Measurements from ENCODE around the gene FARP1.
"Not testable (repeated sequence)": the region's sequence is repeated elsewhere in the genome, so short reads cannot be mapped to it uniquely, and the experiment has no call there.

FARP1 gene

GRCh38 chr13:98225036-98225940 is 82.4 kb downstream of the FARP1 start:
- DNase-seq (ENCODE audit: insufficient read length, low spot score), result no peak
- FAIRE-seq, result no peak

GRCh38 chr13:98226496-98226895 is 83.6 kb downstream of the FARP1 start:
- no peak for TF ChIP-seq POLR2A (IDR thresholded peaks at IDR 0.05; ENCODE audit: low read depth, low read length)
- no peak for FAIRE-seq
- no peak for DNase-seq (ENCODE audit: insufficient read length, low spot score)

More at GRCh38 chr13:98225036-98225940, 82.4 kb downstream of the FARP1 start:
- TF ChIP-seq POLR2A (IDR thresholded peaks at IDR 0.05; ENCODE audit: low read depth, low read length), result no peak

- FAIRE-seq, result peak; percentile 15
- no peak for TF ChIP-seq POLR2A (IDR thresholded peaks at IDR 0.05; ENCODE audit: low read depth, low read length)
- no peak for DNase-seq (ENCODE audit: insufficient read length, low spot score)
Measured at GRCh38 chr13:98228661-98229341, 85.9 kb downstream of the FARP1 start.

GRCh38 chr13:98230762-98231161 is 87.9 kb downstream of the FARP1 start:
- FAIRE-seq; DNase-seq (ENCODE audit: insufficient read length, low spot score): not testable (repeated sequence)

- no peak for TF ChIP-seq POLR2A (IDR thresholded peaks at IDR 0.05; ENCODE audit: low read depth, low read length)
- DNase-seq (ENCODE audit: insufficient read length, low spot score), result no peak
- no peak for FAIRE-seq
Measured at GRCh38 chr13:98232456-98232855, 89.6 kb downstream of the FARP1 start.

- no peak for DNase-seq (ENCODE audit: insufficient read length, low spot score)
- no peak for FAIRE-seq
- no peak for TF ChIP-seq POLR2A (IDR thresholded peaks at IDR 0.05; ENCODE audit: low read depth, low read length)
Measured at GRCh38 chr13:98233127-98233526, 90.2 kb downstream of the FARP1 start.

GRCh38 chr13:98234348-98234747 is 91.5 kb downstream of the FARP1 start:
- no peak for FAIRE-seq
- TF ChIP-seq POLR2A (IDR thresholded peaks at IDR 0.05; ENCODE audit: low read depth, low read length), result no peak

GRCh38 chr13:98236197-98236596 is 93.3 kb downstream of the FARP1 start:
- no peak for FAIRE-seq

More at GRCh38 chr13:98234348-98234747, 91.5 kb downstream of the FARP1 start:
- DNase-seq (ENCODE audit: insufficient read length, low spot score), result no peak

GRCh38 chr13:98237331-98237730 is 94.4 kb downstream of the FARP1 start:
- TF ChIP-seq POLR2A (IDR thresholded peaks at IDR 0.05; ENCODE audit: low read depth, low read length), result no peak
- no peak for DNase-seq (ENCODE audit: insufficient read length, low spot score)
- peak; percentile 43 for FAIRE-seq

More at GRCh38 chr13:98236197-98236596, 93.3 kb downstream of the FARP1 start:
- no peak for TF ChIP-seq POLR2A (IDR thresholded peaks at IDR 0.05; ENCODE audit: low read depth, low read length)
- no peak for DNase-seq (ENCODE audit: insufficient read length, low spot score)

GRCh38 chr13:98239162-98240076 is 96.5 kb downstream of the FARP1 start:
- DNase-seq (ENCODE audit: insufficient read length, low spot score), result no peak
- no peak for TF ChIP-seq POLR2A (IDR thresholded peaks at IDR 0.05; ENCODE audit: low read depth, low read length)
- FAIRE-seq, result no peak

GRCh38 chr13:98240135-98240534 is 97.2 kb downstream of the FARP1 start:
- TF ChIP-seq POLR2A (IDR thresholded peaks at IDR 0.05; ENCODE audit: low read depth, low read length), result no peak
- DNase-seq (ENCODE audit: insufficient read length, low spot score) (no peak), FAIRE-seq (no peak)

- no peak for FAIRE-seq
- TF ChIP-seq POLR2A (IDR thresholded peaks at IDR 0.05; ENCODE audit: low read depth, low read length), result no peak
- no peak for DNase-seq (ENCODE audit: insufficient read length, low spot score)
Measured at GRCh38 chr13:98240974-98241373, 98.1 kb downstream of the FARP1 start.

GRCh38 chr13:98241976-98242375 is 99.1 kb downstream of the FARP1 start:
- FAIRE-seq, result peak; percentile 43
- no peak for DNase-seq (ENCODE audit: insufficient read length, low spot score)
- no peak for TF ChIP-seq POLR2A (IDR thresholded peaks at IDR 0.05; ENCODE audit: low read depth, low read length)

- DNase-seq (ENCODE audit: insufficient read length, low spot score) (no peak), FAIRE-seq (no peak)
- TF ChIP-seq POLR2A (IDR thresholded peaks at IDR 0.05; ENCODE audit: low read depth, low read length), result no peak
Measured at GRCh38 chr13:98242403-98242802, 99.5 kb downstream of the FARP1 start.
